ENCODE data around the gene CEP20. TPM values are rescaled to one million over a fixed set of nuclear protein-coding genes. Genes with fewer than 3 reads are reported as not detected.

The CEP20 gene
- total RNA-seq, 1 donor from 2014 or later: 101 TPM

DNA sequence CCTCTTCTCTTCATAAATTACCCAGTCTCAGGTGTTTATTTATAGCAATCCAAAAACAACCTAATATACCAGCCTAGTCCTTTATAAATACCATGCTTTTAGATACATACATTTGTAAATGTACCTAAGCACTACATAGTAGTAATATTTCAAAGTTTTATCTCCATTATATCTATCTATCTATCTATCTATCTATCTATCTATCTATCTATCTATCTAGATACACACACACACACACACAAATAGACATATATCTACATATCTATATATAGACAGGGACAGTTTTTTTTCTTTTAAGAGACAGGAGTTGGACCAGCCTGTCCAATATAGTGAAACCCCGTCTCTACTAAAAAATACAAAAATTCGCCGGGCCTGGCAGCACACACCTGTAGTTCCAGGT lies 5.8 kb downstream of the CEP20 start:
- Histone ChIP-seq H3F3A (ENCODE audit: low read depth) (no peaks in the 10 kb centered on the region), H3K4me3 (no peak overlapping the region), H3K27ac (no peak overlapping the region), H3K27me3 (no peaks in the 10 kb centered on the region), H3K9me3 (ENCODE audit: low read depth) (no peaks in the 10 kb centered on the region), H3K4me1 (peaks cover 13% of the 10 kb centered on the region), H2AFZ (replicated peaks) (no peak overlapping the region), H4K20me1 (ENCODE audit: low read depth) (peaks cover 6% of the 10 kb centered on the region), H3K4me2 (no peak overlapping the region), H3K36me3 (no peaks in the 10 kb centered on the region), H3K79me2 (ENCODE audit: low read depth) (peaks cover 65% of the 10 kb centered on the region), H3K9ac (no peak overlapping the region)
- no peak for DNase-seq (ENCODE audit: low spot score)
- Mint-ChIP-seq H3K27ac (no peak overlapping the region), H3K9me3 (no peaks in the 10 kb centered on the region), H3K4me1 (peaks cover 13% of the 10 kb centered on the region), H3K27me3 (ENCODE audit: insufficient read depth, low read depth) (no peaks in the 10 kb centered on the region), H3K4me3 (no peak overlapping the region), H3K36me3 (peaks cover 15% of the 10 kb centered on the region)
- no peak for TF ChIP-seq CTCF (IDR thresholded peaks at IDR 0.05)
- no peak for TF ChIP-seq EZH2phosphoT487 (IDR thresholded peaks at IDR 0.05)
- TF ChIP-seq EZH2 (IDR thresholded peaks at IDR 0.05): no peak

- Mint-ChIP-seq H3K4me1 (peaks cover 10% of the 10 kb centered on the region), H3K9me3 (no peaks in the 10 kb centered on the region), H3K36me3 (peaks cover 15% of the 10 kb centered on the region), H3K27ac (no peak overlapping the region), H3K4me3 (no peak overlapping the region), H3K27me3 (ENCODE audit: insufficient read depth, low read depth) (no peaks in the 10 kb centered on the region)
- no peak overlapping the region for H3K4me2 ChIP-seq
- TF ChIP-seq CTCF (IDR thresholded peaks at IDR 0.05) (no peak), EZH2 (IDR thresholded peaks at IDR 0.05) (no peak), EZH2phosphoT487 (IDR thresholded peaks at IDR 0.05) (no peak)
- peaks cover 58% of the 10 kb centered on the region for H3K79me2 ChIP-seq (ENCODE audit: low read depth)
- H3K27me3 ChIP-seq: no peaks in the 10 kb centered on the region
- H3K27ac ChIP-seq: no peak overlapping the region
- no peaks in the 10 kb centered on the region for H3F3A ChIP-seq (ENCODE audit: low read depth)
- H2AFZ ChIP-seq (replicated peaks): no peak overlapping the region
- peaks cover 8% of the 10 kb centered on the region for H3K4me1 ChIP-seq
- H4K20me1 ChIP-seq (ENCODE audit: low read depth): peaks cover 6% of the 10 kb centered on the region
- H3K9ac ChIP-seq: no peak overlapping the region
- H3K36me3 ChIP-seq: no peaks in the 10 kb centered on the region
- DNase-seq (ENCODE audit: low spot score): no peak
- H3K9me3 ChIP-seq (ENCODE audit: low read depth): no peaks in the 10 kb centered on the region
- no peak overlapping the region for H3K4me3 ChIP-seq
Observed at GRCh38 chr16:15881794-15882379, 6.5 kb downstream of the CEP20 start.

DNA sequence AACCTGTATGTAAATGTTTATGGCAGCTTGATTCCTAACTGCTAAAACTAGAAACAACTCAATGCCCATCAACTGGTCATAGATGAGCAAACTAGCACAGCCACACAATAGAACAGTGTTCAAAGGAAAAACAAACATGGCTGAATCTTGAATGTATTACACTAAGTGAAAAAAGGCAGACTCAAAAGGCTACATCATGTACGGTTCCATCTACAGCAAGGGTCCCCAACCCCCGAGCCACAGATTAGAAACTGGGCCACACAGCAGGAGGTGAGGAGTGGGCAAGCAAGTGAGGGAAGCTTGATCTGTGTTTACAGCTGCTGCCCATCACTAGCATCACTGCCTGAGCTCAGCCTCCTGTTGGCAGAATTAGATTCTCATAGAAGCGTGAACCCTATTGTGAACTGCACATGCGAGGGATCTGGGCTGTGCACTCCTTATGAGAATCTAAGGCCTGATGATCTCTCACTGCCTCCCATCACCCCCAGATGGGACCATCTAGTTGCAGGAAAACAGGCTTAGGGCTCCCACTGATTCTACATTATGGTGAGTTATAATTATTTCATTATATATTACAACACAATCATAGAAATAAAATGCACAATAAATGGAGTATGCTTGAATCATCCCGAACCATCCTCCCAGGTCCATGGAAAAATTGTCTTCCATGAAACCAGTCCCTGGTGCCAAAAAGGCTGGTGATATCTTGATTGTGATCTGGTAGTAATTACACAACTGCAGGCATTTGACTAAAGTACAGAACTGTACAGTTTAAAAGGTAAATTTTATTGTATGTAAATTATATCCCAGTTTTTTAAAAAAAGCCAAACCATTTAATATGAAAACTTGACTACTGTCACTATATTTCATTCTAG lies 7.7 kb downstream of the CEP20 start:
- Histone ChIP-seq H3K9me3 (ENCODE audit: low read depth) (no peaks in the 10 kb centered on the region), H3K27ac (no peak overlapping the region), H2AFZ (replicated peaks) (no peak overlapping the region), H3K9ac (no peak overlapping the region), H3F3A (ENCODE audit: low read depth) (peaks cover under 1% of the 10 kb centered on the region), H3K4me3 (no peak overlapping the region), H3K4me2 (no peak overlapping the region), H3K36me3 (no peaks in the 10 kb centered on the region), H3K27me3 (no peaks in the 10 kb centered on the region), H3K4me1 (peaks cover 8% of the 10 kb centered on the region), H3K79me2 (ENCODE audit: low read depth) (peaks cover 46% of the 10 kb centered on the region), H4K20me1 (ENCODE audit: low read depth) (peaks cover 7% of the 10 kb centered on the region)
- Mint-ChIP-seq H3K36me3 (peaks cover 17% of the 10 kb centered on the region), H3K4me3 (no peak overlapping the region), H3K27me3 (ENCODE audit: insufficient read depth, low read depth) (no peaks in the 10 kb centered on the region), H3K27ac (no peak overlapping the region), H3K4me1 (peaks cover 1% of the 10 kb centered on the region), H3K9me3 (no peaks in the 10 kb centered on the region)
- no peak for DNase-seq (ENCODE audit: low spot score)
- no peak for TF ChIP-seq EZH2phosphoT487 (IDR thresholded peaks at IDR 0.05)
- TF ChIP-seq EZH2 (IDR thresholded peaks at IDR 0.05): no peak
- no peak for TF ChIP-seq CTCF (IDR thresholded peaks at IDR 0.05)
